Kidney epithelial cell (primary cell): Measurements from ENCODE around the gene PIM3. TPM values are rescaled to one million over a fixed set of nuclear protein-coding genes. Genes with fewer than 3 reads are reported as not detected.

Experiments used
- DNase-seq: peaks from one replicate; pipeline ENCODE4 v3.0.0-alpha.2; 2010; ENCODE audit warnings: low read depth
- H3K27me3 ChIP-seq: 2 replicates; pipeline ENCODE4 v1.6.0; 2011; ENCODE audit warnings: low read length; ENCODE audit not compliant: control insufficient read depth, insufficient read depth
- H3K36me3 ChIP-seq: 2 replicates; pipeline ENCODE4 v1.5.1; 2011; ENCODE audit warnings: low read length; ENCODE audit not compliant: control insufficient read depth, insufficient read depth
- H3K4me3 ChIP-seq: 2 replicates; pipeline ENCODE4 v1.5.1; 2011; ENCODE audit warnings: low read depth, mild to moderate bottlenecking, control low read depth, low read length
- CTCF ChIP-seq: IDR thresholded peaks from 2 replicates; pipeline ENCODE4 v1.5.1; 2011; ENCODE audit warnings: mild to moderate bottlenecking, moderate library complexity, low read length, control low read depth, inconsistent platforms; ENCODE audit not compliant: insufficient read depth, poor library complexity, severe bottlenecking
- total RNA-seq: library from RNA; depleted of rRNA; stranded (reverse); fragments of >200 nt; gene quantifications from 2 replicates; pipeline ENCODE4 v1.2.3, GENCODE V29; 2015

PIM3 gene
- total RNA-seq, 1 donor from 2014 or later, result 66.9 TPM

GRCh38 chr22:49951986-49952896 lies 8.3 kb upstream of the PIM3 start:
- H3K4me3 ChIP-seq, result no peak overlapping the region
- no peak for TF ChIP-seq CTCF
- H3K27me3 ChIP-seq, result no peaks in the 10 kb centered on the region
- H3K36me3 ChIP-seq, result no peaks in the 10 kb centered on the region
- no peak for DNase-seq

- Histone ChIP-seq H3K27me3 (no peaks in the 10 kb centered on the region), H3K4me3 (no peak overlapping the region), H3K36me3 (no peaks in the 10 kb centered on the region)
- no peak for TF ChIP-seq CTCF
- DNase-seq, result no peak
These were observed 7.4 kb upstream of the PIM3 start for GRCh38 chr22:49953027-49953679.

GRCh38 chr22:49953680-49954344 lies 6.8 kb upstream of the PIM3 start:
- no peak for TF ChIP-seq CTCF
- no peaks in the 10 kb centered on the region for H3K27me3 ChIP-seq
- DNase-seq, result no peak
- H3K4me3 ChIP-seq, result no peak overlapping the region
- no peaks in the 10 kb centered on the region for H3K36me3 ChIP-seq

GRCh38 chr22:49954354-49954753 lies 6.2 kb upstream of the PIM3 start:
- H3K27me3 ChIP-seq, result no peaks in the 10 kb centered on the region
- no peak for DNase-seq
- TF ChIP-seq CTCF, result no peak
- H3K4me3 ChIP-seq, result no peak overlapping the region
- no peaks in the 10 kb centered on the region for H3K36me3 ChIP-seq

GRCh38 chr22:49954991-49955580 lies 5.5 kb upstream of the PIM3 start:
- TF ChIP-seq CTCF, result no peak
- H3K4me3 ChIP-seq, result no peak overlapping the region
- no peaks in the 10 kb centered on the region for H3K27me3 ChIP-seq
- no peak for DNase-seq
- H3K36me3 ChIP-seq, result no peaks in the 10 kb centered on the region
